Testis (tissue), 3 donors: ENCODE measurements around the gene KRTAP22-2. TPM values are rescaled to one million over a fixed set of nuclear protein-coding genes. Genes with fewer than 3 reads are reported as not detected.

Source experiments
- DNase-seq: peaks from one replicate; pipeline ENCODE4 v3.0.0-alpha.2; 2019
- H3K27ac ChIP-seq, 2 donors: fragments of 200-600 bp; sonication (generic); one replicate each; pipeline ENCODE4 v1.5.1; 2019
- H3K27me3 ChIP-seq: fragments of 200-600 bp; sonication (generic); one replicate; pipeline ENCODE4 v1.5.1; 2019
- H3K36me3 ChIP-seq: fragments of 200-600 bp; sonication (generic); one replicate; pipeline ENCODE4 v1.5.1; 2017; ENCODE audit warnings: low read depth; ENCODE audit errors: missing control alignments
- H3K4me1 ChIP-seq: fragments of 200-600 bp; sonication (generic); one replicate; pipeline ENCODE4 v1.5.1; 2019
- H3K4me3 ChIP-seq, 2 donors: fragments of 200-600 bp; sonication (generic); one replicate each; pipeline ENCODE4 v1.5.1; 2017 to 2019
- H3K9me3 ChIP-seq: fragments of 200-600 bp; sonication (generic); one replicate; pipeline ENCODE4 v1.5.1; 2017
- CTCF ChIP-seq, 3 experiments: fragments of 450-650 bp in 2 of 3; fragments of 200-600 bp in 1 of 3; sonication (generic) in 1 of 3; IDR thresholded peaks; one replicate each; pipeline ENCODE4 v1.5.1; 2016 to 2019; ENCODE audit warnings: antibody characterized with exemption in 3 of 3, mild to moderate bottlenecking in 2 of 3, moderate library complexity in 1 of 3
- POLR2A ChIP-seq: fragments of 450-650 bp; IDR thresholded peaks from one replicate; pipeline ENCODE4 v1.6.1; 2017; ENCODE audit warnings: antibody characterized with exemption, mild to moderate bottlenecking, moderate library complexity
- WGBS, 2 donors: methylation state at CpG; one replicate each; pipeline ENCODE4 v1.1.5; 2018; 5-methylcytosine and 5-hydroxymethylcytosine counted together
- intact Hi-C: fragments of 100-400 bp; cut with DNase I; formaldehyde crosslinking; loops from one replicate; pipeline ENCODE4 v1.15.1; 2023; ENCODE audit warnings: low total_unique reads
- polyA plus RNA-seq: library from polyadenylated mRNA; stranded (reverse); fragments of 350-450 nt; fragmentation: Illumina TruSeq; extraction: RNeasy Lipid Tissue Mini Kit (QIAGEN cat#74804); gene quantifications from one replicate; pipeline ENCODE4 v1.2.3, GENCODE V29; 2014; ENCODE audit warnings: low read depth, low replicate concordance; ENCODE audit not compliant: insufficient read depth
- total RNA-seq, 2 donors: library from RNA; depleted of rRNA; stranded (reverse); fragments of >200 nt; gene quantifications; one replicate each; pipeline ENCODE4 v1.2.3, GENCODE V29; 2016

Gene KRTAP22-2
- total and polyA plus RNA-seq, 3 donors from 2014 or later = not detected

- no peak within 1 kb of the TSS for H3K27ac ChIP-seq
- 70 to 87% methylated on average over 6 of the region's 6 CpGs for WGBS, 2 donors
- no peak for DNase-seq
Observed at GRCh38 chr21:30598802-30599201, 8.6 kb upstream of the KRTAP22-2 start, which contains the start of gene KRTAP6-2. Gene KRTAP6-2, minus strand, starts transcription at chr21:30598902. Its CDS starts 28 bp downstream, at chr21:30598874.

GRCh38 chr21:30592140-30592539 lies 1.9 kb upstream of the KRTAP22-2 start, which contains the start of gene KRTAP6-3:
Gene KRTAP6-3, plus strand, starts transcription at chr21:30592440. Its CDS starts 6 bp downstream, at chr21:30592446.
- Histone ChIP-seq H3K4me1 (no peaks in the 10 kb centered on the region), H3K4me3 (no peak within 1 kb of the TSS), H3K36me3 (no peaks in the 10 kb centered on the region), H3K9me3 (no peaks in the 10 kb centered on the region), H3K27me3 (no peaks in the 10 kb centered on the region), H3K27ac (no peak within 1 kb of the TSS)
- DNase-seq = no peak
- 91 to 93% methylated on average over 4 of the region's 4 CpGs for WGBS, 2 donors
- intact Hi-C loops = no loop called here
- TF ChIP-seq CTCF (IDR thresholded peaks at IDR 0.05) = no peak
- TF ChIP-seq POLR2A = no peak

More at GRCh38 chr21:30598802-30599201, 8.6 kb upstream of the KRTAP22-2 start, which contains the start of gene KRTAP6-2:
- Histone ChIP-seq H3K4me3 (no peak within 1 kb of the TSS), H3K27me3 (no peaks in the 10 kb centered on the region), H3K36me3 (no peaks in the 10 kb centered on the region), H3K9me3 (no peaks in the 10 kb centered on the region), H3K4me1 (no peaks in the 10 kb centered on the region)
- intact Hi-C loops = no loop called here
- no peak for TF ChIP-seq CTCF (IDR thresholded peaks at IDR 0.05)
- no peak for TF ChIP-seq POLR2A

- no peak for DNase-seq
- intact Hi-C loops = no loop called here
- no peaks in the 10 kb centered on the region for H3K27me3 ChIP-seq
- no peaks in the 10 kb centered on the region for H3K36me3 ChIP-seq
- H3K9me3 ChIP-seq = no peaks in the 10 kb centered on the region
- no peak for TF ChIP-seq POLR2A
- no peak for TF ChIP-seq CTCF (IDR thresholded peaks at IDR 0.05)
- 40 to 71% methylated on average over 1 of the region's 1 CpG for WGBS, 2 donors
- H3K4me1 ChIP-seq = no peaks in the 10 kb centered on the region
- no peak overlapping the region for H3K4me3 ChIP-seq
- H3K27ac ChIP-seq = no peak overlapping the region
Observed at GRCh38 chr21:30582870-30583269, 7.3 kb downstream of the KRTAP22-2 start.

- no peaks in the 10 kb centered on the region for H3K9me3 ChIP-seq
- 59 to 63% methylated on average over 3 of the region's 3 CpGs for WGBS, 2 donors
- H3K4me1 ChIP-seq = no peaks in the 10 kb centered on the region
- no peak for DNase-seq
- no peaks in the 10 kb centered on the region for H3K36me3 ChIP-seq
- TF ChIP-seq POLR2A = no peak
- no peak for TF ChIP-seq CTCF (IDR thresholded peaks at IDR 0.05)
- no peaks in the 10 kb centered on the region for H3K27me3 ChIP-seq
- no peak overlapping the region for H3K4me3 ChIP-seq
- no peak overlapping the region for H3K27ac ChIP-seq
- intact Hi-C loops = no loop called here
Observed at GRCh38 chr21:30580132-30580531, 10.1 kb downstream of the KRTAP22-2 start.

- TF ChIP-seq POLR2A = no peak
- no peak for TF ChIP-seq CTCF (IDR thresholded peaks at IDR 0.05)
- Histone ChIP-seq H3K36me3 (no peaks in the 10 kb centered on the region), H3K4me3 (no peak overlapping the region), H3K9me3 (no peaks in the 10 kb centered on the region), H3K27me3 (no peaks in the 10 kb centered on the region), H3K4me1 (no peaks in the 10 kb centered on the region), H3K27ac (no peak overlapping the region)
- WGBS, 2 donors = 27 to 33% methylated on average over 1 of the region's 1 CpG
- intact Hi-C loops = no loop called here
- no peak for DNase-seq
Observed at GRCh38 chr21:30579346-30579745, 10.9 kb downstream of the KRTAP22-2 start.
